ENCODE data around the gene DSCAML1. TPM values are rescaled to one million over a fixed set of nuclear protein-coding genes. Genes with fewer than 3 reads are reported as not detected.

DSCAML1 gene
- polyA plus RNA-seq, 2 donors = 0.04 TPM

GRCh38 chr11:117431436-117431835 lies 365.6 kb downstream of the DSCAML1 start:
- H3K27ac ChIP-seq (ENCODE audit: low read depth in 2 of 2, low read length in 1 of 2) = no peak overlapping the region
- no peaks in the 10 kb centered on the region for H3K4me1 ChIP-seq (ENCODE audit: control insufficient read depth in 2 of 2, insufficient read depth in 2 of 2, low read length in 1 of 2)
- H3K4me3 ChIP-seq (ENCODE audit: low read depth in 1 of 2, low read length in 2 of 2) = no peak overlapping the region
- H3K36me3 ChIP-seq (ENCODE audit: control insufficient read depth in 2 of 2, insufficient read depth in 2 of 2, low read length in 1 of 2) = no peaks in the 10 kb centered on the region
- H3K9me3 ChIP-seq (ENCODE audit: control insufficient read depth in 2 of 2, insufficient read depth in 1 of 2, low read depth in 1 of 2, low read length in 1 of 2) = no peaks in the 10 kb centered on the region
- no peaks in the 10 kb centered on the region for H3K27me3 ChIP-seq (ENCODE audit: control insufficient read depth in 1 of 2, insufficient read depth in 2 of 2, low read length in 2 of 2)
- WGBS, 2 donors = 95 to 97% methylated on average over 7 of the region's 7 CpGs

- no peaks in the 10 kb centered on the region for H3K27me3 ChIP-seq (ENCODE audit: control insufficient read depth in 1 of 2, insufficient read depth in 2 of 2, low read length in 2 of 2)
- WGBS, 2 donors = 86 to 88% methylated on average over 15 of the region's 15 CpGs
Measured at GRCh38 chr11:117430293-117430955, 366.6 kb downstream of the DSCAML1 start.

GRCh38 chr11:117428856-117429229 lies 368.2 kb downstream of the DSCAML1 start:
- Histone ChIP-seq H3K4me3 (ENCODE audit: low read depth in 1 of 2, low read length in 2 of 2) (no peak overlapping the region), H3K27me3 (ENCODE audit: control insufficient read depth in 1 of 2, insufficient read depth in 2 of 2, low read length in 2 of 2) (no peaks in the 10 kb centered on the region), H3K27ac (ENCODE audit: low read depth in 2 of 2, low read length in 1 of 2) (no peak overlapping the region), H3K4me1 (ENCODE audit: control insufficient read depth in 2 of 2, insufficient read depth in 2 of 2, low read length in 1 of 2) (peaks cover 0 to 3% of the 10 kb centered on the region in 2 donors), H3K9me3 (ENCODE audit: control insufficient read depth in 2 of 2, insufficient read depth in 1 of 2, low read depth in 1 of 2, low read length in 1 of 2) (no peaks in the 10 kb centered on the region), H3K36me3 (ENCODE audit: control insufficient read depth in 2 of 2, insufficient read depth in 2 of 2, low read length in 1 of 2) (no peaks in the 10 kb centered on the region)
- WGBS, 2 donors = 78 to 80% methylated on average over 7 of the region's 7 CpGs

More at GRCh38 chr11:117430293-117430955, 366.6 kb downstream of the DSCAML1 start:
- H3K36me3 ChIP-seq (ENCODE audit: control insufficient read depth in 2 of 2, insufficient read depth in 2 of 2, low read length in 1 of 2) = no peaks in the 10 kb centered on the region
- no peak overlapping the region for H3K27ac ChIP-seq (ENCODE audit: low read depth in 2 of 2, low read length in 1 of 2)
- H3K9me3 ChIP-seq (ENCODE audit: control insufficient read depth in 2 of 2, insufficient read depth in 1 of 2, low read depth in 1 of 2, low read length in 1 of 2) = no peaks in the 10 kb centered on the region
- H3K4me3 ChIP-seq (ENCODE audit: low read depth in 1 of 2, low read length in 2 of 2) = no peak overlapping the region
- H3K4me1 ChIP-seq (ENCODE audit: control insufficient read depth in 2 of 2, insufficient read depth in 2 of 2, low read length in 1 of 2) = peaks cover 0 to 3% of the 10 kb centered on the region in 2 donors

GRCh38 chr11:117428186-117428855 lies 368.7 kb downstream of the DSCAML1 start:
- H3K9me3 ChIP-seq (ENCODE audit: control insufficient read depth in 2 of 2, insufficient read depth in 1 of 2, low read depth in 1 of 2, low read length in 1 of 2) = no peaks in the 10 kb centered on the region
- H3K27ac ChIP-seq (ENCODE audit: low read depth in 2 of 2, low read length in 1 of 2) = no peak overlapping the region
- H3K4me1 ChIP-seq (ENCODE audit: control insufficient read depth in 2 of 2, insufficient read depth in 2 of 2, low read length in 1 of 2) = peaks cover 0 to 3% of the 10 kb centered on the region in 2 donors
- WGBS, 2 donors = 83 to 84% methylated on average over 32 of the region's 32 CpGs
- H3K4me3 ChIP-seq (ENCODE audit: low read depth in 1 of 2, low read length in 2 of 2) = no peak overlapping the region
- H3K27me3 ChIP-seq (ENCODE audit: control insufficient read depth in 1 of 2, insufficient read depth in 2 of 2, low read length in 2 of 2) = no peaks in the 10 kb centered on the region
- no peaks in the 10 kb centered on the region for H3K36me3 ChIP-seq (ENCODE audit: control insufficient read depth in 2 of 2, insufficient read depth in 2 of 2, low read length in 1 of 2)

- H3K36me3 ChIP-seq (ENCODE audit: control insufficient read depth in 2 of 2, insufficient read depth in 2 of 2, low read length in 1 of 2) = no peaks in the 10 kb centered on the region
- peaks cover 0 to 3% of the 10 kb centered on the region in 2 donors for H3K4me1 ChIP-seq (ENCODE audit: control insufficient read depth in 2 of 2, insufficient read depth in 2 of 2, low read length in 1 of 2)
- H3K27me3 ChIP-seq (ENCODE audit: control insufficient read depth in 1 of 2, insufficient read depth in 2 of 2, low read length in 2 of 2) = no peaks in the 10 kb centered on the region
- H3K9me3 ChIP-seq (ENCODE audit: control insufficient read depth in 2 of 2, insufficient read depth in 1 of 2, low read depth in 1 of 2, low read length in 1 of 2) = no peaks in the 10 kb centered on the region
- no peak overlapping the region for H3K27ac ChIP-seq (ENCODE audit: low read depth in 2 of 2, low read length in 1 of 2)
- H3K4me3 ChIP-seq (ENCODE audit: low read depth in 1 of 2, low read length in 2 of 2) = no peak overlapping the region
- WGBS, 2 donors = 87 to 89% methylated on average over 11 of the region's 11 CpGs
Measured at GRCh38 chr11:117427356-117427874, 369.6 kb downstream of the DSCAML1 start.

GRCh38 chr11:117426941-117427340 lies 370.1 kb downstream of the DSCAML1 start:
- Histone ChIP-seq H3K9me3 (ENCODE audit: control insufficient read depth in 2 of 2, insufficient read depth in 1 of 2, low read depth in 1 of 2, low read length in 1 of 2) (no peaks in the 10 kb centered on the region), H3K27me3 (ENCODE audit: control insufficient read depth in 1 of 2, insufficient read depth in 2 of 2, low read length in 2 of 2) (no peaks in the 10 kb centered on the region), H3K27ac (ENCODE audit: low read depth in 2 of 2, low read length in 1 of 2) (no peak overlapping the region), H3K4me3 (ENCODE audit: low read depth in 1 of 2, low read length in 2 of 2) (no peak overlapping the region), H3K36me3 (ENCODE audit: control insufficient read depth in 2 of 2, insufficient read depth in 2 of 2, low read length in 1 of 2) (no peaks in the 10 kb centered on the region), H3K4me1 (ENCODE audit: control insufficient read depth in 2 of 2, insufficient read depth in 2 of 2, low read length in 1 of 2) (peaks cover 0 to 3% of the 10 kb centered on the region in 2 donors)
- 88 to 89% methylated on average over 7 of the region's 7 CpGs for WGBS, 2 donors

- H3K27ac ChIP-seq (ENCODE audit: low read depth in 2 of 2, low read length in 1 of 2) = no peak overlapping the region
- H3K4me3 ChIP-seq (ENCODE audit: low read depth in 1 of 2, low read length in 2 of 2) = no peak overlapping the region
- peaks cover 0 to 3% of the 10 kb centered on the region in 2 donors for H3K4me1 ChIP-seq (ENCODE audit: control insufficient read depth in 2 of 2, insufficient read depth in 2 of 2, low read length in 1 of 2)
- H3K9me3 ChIP-seq (ENCODE audit: control insufficient read depth in 2 of 2, insufficient read depth in 1 of 2, low read depth in 1 of 2, low read length in 1 of 2) = no peaks in the 10 kb centered on the region
- no peaks in the 10 kb centered on the region for H3K36me3 ChIP-seq (ENCODE audit: control insufficient read depth in 2 of 2, insufficient read depth in 2 of 2, low read length in 1 of 2)
- WGBS, 2 donors = 5 to 6% methylated on average over 17 of the region's 17 CpGs
- no peaks in the 10 kb centered on the region for H3K27me3 ChIP-seq (ENCODE audit: control insufficient read depth in 1 of 2, insufficient read depth in 2 of 2, low read length in 2 of 2)
Measured at GRCh38 chr11:117426297-117426685, 370.7 kb downstream of the DSCAML1 start.

- no peak overlapping the region for H3K27ac ChIP-seq (ENCODE audit: low read depth in 2 of 2, low read length in 1 of 2)
- H3K36me3 ChIP-seq (ENCODE audit: control insufficient read depth in 2 of 2, insufficient read depth in 2 of 2, low read length in 1 of 2) = no peaks in the 10 kb centered on the region
- 48 to 50% methylated on average over 13 of the region's 13 CpGs for WGBS, 2 donors
- no peaks in the 10 kb centered on the region for H3K9me3 ChIP-seq (ENCODE audit: control insufficient read depth in 2 of 2, insufficient read depth in 1 of 2, low read depth in 1 of 2, low read length in 1 of 2)
- H3K4me1 ChIP-seq (ENCODE audit: control insufficient read depth in 2 of 2, insufficient read depth in 2 of 2, low read length in 1 of 2) = peaks cover 0 to 3% of the 10 kb centered on the region in 2 donors
- no peak overlapping the region for H3K4me3 ChIP-seq (ENCODE audit: low read depth in 1 of 2, low read length in 2 of 2)
- no peaks in the 10 kb centered on the region for H3K27me3 ChIP-seq (ENCODE audit: control insufficient read depth in 1 of 2, insufficient read depth in 2 of 2, low read length in 2 of 2)
Measured at GRCh38 chr11:117425679-117426296, 371.2 kb downstream of the DSCAML1 start.

GRCh38 chr11:117424781-117425180 lies 372.2 kb downstream of the DSCAML1 start:
- Histone ChIP-seq H3K36me3 (ENCODE audit: control insufficient read depth in 2 of 2, insufficient read depth in 2 of 2, low read length in 1 of 2) (no peaks in the 10 kb centered on the region), H3K9me3 (ENCODE audit: control insufficient read depth in 2 of 2, insufficient read depth in 1 of 2, low read depth in 1 of 2, low read length in 1 of 2) (no peaks in the 10 kb centered on the region), H3K27me3 (ENCODE audit: control insufficient read depth in 1 of 2, insufficient read depth in 2 of 2, low read length in 2 of 2) (no peaks in the 10 kb centered on the region), H3K4me3 (ENCODE audit: low read depth in 1 of 2, low read length in 2 of 2) (no peak overlapping the region), H3K27ac (ENCODE audit: low read depth in 2 of 2, low read length in 1 of 2) (no peak overlapping the region), H3K4me1 (ENCODE audit: control insufficient read depth in 2 of 2, insufficient read depth in 2 of 2, low read length in 1 of 2) (peaks cover 0 to 3% of the 10 kb centered on the region in 2 donors)
- WGBS, 2 donors = 61 to 71% methylated on average over 4 of the region's 4 CpGs

Data from esophagus (tissue), 2 donors.